NCI-H1092 treated with DMSO at 0.1 percent for 48 hours (cell line): ENCODE data around the gene TMEM200C.
A peak's percentile ranks its signal among the peaks of the same experiment; 100 is the strongest.

Experiments
- DNase-seq: peaks from one replicate; lab custom pipeline; 2025; lab: John Stamatoyannopoulos, UW

TMEM200C gene

DNA sequence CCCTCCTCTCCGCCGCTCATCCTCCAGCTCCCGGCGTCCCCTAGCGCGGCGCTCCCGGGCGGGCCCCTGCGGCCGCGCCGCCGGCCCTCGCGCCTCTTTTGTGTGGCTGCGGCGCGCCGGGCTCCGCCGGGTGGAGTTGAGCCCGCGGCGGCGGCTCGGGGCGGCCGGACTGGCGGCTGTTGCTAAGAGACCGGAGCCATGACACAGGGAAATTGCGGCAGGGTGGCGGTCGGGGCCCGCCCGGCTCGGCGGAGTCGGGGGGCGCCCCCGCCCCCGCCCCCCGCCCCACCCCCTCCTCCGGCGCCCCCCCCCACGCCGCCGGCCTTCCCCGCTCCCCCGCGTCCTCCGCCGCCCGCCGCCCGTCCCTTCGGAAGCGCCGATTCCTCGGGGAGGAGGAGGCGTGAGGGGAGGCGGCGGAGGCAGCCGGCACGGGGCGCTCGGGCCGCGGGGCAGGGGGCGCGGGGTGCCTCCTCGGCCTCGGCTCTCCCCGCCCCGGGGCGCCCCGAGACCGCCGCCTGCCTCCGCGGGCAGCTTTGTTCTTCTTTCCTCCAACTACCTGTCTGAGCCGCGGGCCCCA, at the start of gene TMEM200C:
Gene TMEM200C, minus strand, starts transcription at position 224 of the 577 bp plus-strand sequence. CDS start 3,459 bp downstream, outside the sequence.
- DNase-seq, result peak; percentile 6

- DNase-seq, result no peak
Observed at GRCh38 chr18:5944448-5944847, 49.1 kb upstream of the TMEM200C start.

DNA sequence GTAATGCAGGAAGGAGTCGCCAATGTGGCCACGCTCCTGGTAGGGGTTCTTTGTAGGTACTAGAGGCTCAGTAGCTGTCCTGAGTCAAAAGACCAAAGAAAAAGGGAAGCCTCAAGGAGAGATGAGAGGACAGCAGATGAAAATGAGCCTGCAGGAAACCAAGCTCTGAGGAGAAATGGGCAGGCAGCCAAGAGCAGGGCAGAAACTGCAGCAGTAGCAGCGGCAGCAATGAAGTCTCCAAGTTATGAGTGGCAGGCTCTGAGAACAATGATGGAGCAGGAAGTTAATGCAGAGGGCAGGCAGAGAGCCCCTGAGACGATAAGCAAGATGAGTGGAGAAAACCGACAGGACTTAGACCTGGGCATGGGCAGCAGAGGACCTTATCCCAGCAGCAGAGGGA, 48.2 kb upstream of the TMEM200C start:
- peak; percentile 0 for DNase-seq

DNA sequence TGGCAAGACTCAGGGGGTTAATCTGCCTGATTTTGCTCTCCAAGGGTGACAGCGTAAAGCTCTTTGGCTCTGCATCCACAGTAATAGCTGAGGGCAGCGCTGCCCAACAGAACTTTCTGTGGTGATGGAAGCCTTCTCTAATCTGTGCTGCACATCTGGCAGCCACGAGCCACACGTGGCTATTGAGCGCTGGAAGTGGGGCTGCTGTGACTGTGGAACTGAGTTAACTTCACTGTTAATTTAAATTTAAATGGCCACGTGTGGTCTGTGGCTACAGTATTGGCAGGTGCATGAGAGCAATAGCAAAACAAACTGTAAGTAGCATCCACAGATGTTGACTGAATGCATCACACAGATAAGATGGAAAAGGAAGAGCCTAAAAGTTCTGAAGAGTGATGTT, 47.3 kb upstream of the TMEM200C start:
- no peak for DNase-seq

DNA sequence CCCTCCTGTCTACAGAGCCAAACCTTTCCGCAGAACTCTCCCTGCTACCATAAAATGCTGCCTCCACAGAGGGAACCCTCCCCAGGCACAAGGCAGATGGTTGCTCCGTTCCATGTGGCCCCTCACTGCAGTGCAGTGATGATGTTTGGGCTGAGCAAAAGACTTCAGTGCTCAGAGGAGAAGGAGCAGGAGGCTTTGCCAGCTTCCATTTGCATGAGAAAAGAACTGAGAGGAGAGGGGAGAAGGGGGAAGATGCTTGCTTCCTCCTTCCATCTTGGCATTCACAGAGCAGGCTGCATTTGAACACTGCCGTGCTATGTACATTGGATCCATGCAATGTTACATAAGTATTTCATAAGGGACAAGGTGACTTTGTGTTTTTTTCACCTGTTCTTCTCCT, 46.6 kb upstream of the TMEM200C start:
- no peak for DNase-seq

DNA sequence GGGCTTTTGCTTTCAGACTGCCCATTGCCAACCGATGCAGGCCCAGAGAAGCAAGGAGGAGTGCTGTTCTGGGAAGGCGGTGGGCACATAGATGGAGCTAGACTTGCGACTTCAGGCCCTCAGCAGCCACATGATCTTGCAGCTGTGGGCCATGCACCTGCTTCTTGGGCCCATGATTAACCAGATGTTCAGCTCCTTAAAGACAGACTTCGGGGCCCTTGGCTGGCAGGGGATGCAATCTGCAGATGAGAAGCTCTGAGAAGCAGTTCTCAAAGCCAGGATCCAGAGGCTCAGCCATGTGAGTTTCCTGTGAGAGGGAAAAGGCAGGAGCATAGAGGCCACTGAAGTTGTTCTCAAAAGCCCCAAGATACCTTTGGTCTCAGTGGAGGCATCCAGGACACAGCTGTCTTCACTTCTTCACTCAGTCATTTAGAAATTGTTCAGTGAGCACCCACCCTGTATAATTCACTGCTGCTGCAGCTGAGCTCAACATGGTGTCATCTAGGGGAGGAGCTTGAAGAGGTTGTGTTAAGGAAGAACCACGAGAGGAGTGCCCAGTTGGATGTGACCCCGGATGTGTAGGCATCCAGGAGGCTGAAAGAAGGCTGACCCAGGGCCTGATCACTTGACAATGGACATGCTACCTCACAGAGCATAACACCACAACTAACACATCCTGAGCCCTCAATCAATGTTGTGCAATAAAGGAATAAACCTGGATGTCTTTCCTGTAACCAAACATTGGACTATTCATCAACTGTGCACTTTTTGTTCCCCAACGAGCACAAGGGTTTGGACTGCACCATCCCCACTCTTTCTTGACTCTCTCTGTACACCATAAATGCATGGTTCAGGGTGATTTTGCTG, 44.7 kb upstream of the TMEM200C start:
- DNase-seq, result no peak

DNA sequence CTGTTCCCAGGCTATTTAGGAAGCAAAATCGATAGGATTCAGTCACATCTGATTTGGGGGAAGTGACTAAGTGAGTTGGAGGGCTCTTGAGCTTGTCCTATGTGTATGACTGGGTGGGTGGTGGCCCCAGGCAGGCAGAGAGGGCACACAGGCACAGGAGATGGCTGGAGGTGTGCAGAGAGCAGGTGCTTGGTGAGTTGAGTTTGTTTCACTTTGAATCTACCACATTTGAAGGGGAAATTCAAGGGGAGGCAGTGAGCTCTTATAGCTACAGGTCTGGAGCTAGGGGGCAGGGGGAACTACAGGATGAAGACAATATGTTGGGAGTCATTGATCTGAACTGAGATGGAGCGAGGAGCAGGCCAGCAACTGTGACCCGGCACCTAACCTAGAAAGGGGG, 42.5 kb upstream of the TMEM200C start:
- no peak for DNase-seq

- DNase-seq, result no peak
Observed at GRCh38 chr18:5937121-5937520, 41.8 kb upstream of the TMEM200C start.

GRCh38 chr18:5930789-5931188, 35.5 kb upstream of the TMEM200C start:
- no peak for DNase-seq

DNA sequence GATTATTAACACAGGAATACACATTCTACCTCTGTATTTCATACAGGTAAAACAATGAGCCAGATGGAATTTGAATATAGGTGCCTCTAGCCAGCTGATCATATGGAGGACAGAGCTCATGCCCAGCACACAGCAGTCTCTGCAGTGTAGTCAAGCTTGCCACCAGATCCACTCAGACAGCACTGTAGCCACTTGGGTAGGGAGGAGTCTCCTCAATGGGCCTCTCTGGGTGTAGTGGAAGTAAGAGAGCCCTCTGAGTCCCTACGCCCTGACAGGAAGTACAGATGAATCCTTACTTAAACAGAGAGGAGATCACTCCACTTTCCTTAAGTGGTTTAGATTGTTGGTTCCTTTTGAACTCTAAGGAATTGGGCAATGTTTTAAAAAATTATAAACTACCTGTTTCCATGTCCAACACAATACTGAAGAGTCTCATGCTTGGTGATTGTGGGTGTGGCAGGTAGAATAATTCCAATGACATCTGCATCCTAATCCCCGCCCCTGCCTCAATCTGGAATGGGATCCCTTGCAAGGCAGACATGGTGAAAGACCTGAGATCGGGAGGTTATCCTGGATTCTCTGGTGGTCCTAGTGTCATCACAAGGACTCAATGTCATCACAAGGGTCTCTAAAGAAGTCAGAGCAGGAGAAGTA, 23.0 kb upstream of the TMEM200C start:
- DNase-seq, result no peak

DNA sequence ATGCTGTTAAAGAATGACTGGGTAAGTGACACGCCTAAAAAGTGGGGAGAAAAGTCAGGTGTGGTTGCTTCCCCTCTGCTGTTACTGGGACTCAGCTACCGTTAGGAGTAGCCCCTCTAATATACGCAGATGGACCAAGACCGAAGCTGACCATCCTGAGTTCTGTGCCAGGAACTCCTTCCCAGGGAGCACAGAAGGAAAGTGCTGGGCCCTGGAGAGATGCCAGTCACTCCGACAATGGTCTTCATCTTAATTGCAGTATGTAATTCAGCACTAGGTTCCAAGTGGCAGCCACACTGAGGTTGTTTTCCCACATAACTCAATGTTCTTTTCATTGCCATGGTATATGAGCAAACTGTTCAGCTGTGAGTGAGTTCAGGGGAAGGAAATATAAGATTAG, 19.6 kb upstream of the TMEM200C start:
- DNase-seq, result no peak

DNA sequence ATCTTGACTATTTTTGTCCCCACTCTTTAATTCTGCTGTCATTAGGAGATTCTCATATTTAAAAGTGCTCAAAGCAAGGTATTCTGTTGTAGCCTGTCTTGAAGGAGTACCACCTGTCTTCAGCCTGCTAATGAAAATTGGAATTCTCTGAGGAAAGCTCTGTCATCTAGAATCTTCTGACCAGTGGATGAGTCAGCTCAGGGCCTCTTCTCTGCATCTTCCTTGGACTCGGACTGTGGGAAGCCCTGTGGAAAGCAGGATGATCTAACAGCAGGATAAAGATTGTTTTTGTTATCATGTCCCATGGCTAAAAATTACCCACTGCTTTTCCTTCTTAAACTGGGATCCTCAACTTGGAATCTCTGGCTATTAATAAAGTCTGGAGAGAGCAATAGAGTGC, 18.7 kb upstream of the TMEM200C start:
- no peak for DNase-seq

- no peak for DNase-seq
Observed at GRCh38 chr18:5912566-5912965, 17.2 kb upstream of the TMEM200C start.

DNA sequence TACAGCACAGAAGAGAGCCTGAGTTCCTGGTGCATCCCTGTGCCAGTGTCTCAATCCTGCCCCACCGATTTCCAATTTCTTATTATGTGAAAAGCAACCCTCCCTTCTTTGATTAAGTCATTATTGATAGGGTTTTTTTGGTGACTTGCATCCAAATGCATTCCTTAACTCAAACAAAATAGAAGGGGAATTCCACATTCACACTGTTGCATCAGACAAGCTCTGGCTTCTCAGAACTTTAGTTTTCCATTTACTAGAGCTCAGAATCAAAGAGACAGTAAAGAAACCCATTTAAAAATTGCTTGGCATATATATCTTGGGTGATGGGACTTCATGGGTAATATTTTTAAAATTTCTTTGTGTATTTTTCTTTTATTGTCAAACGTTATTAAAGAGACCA, 13.8 kb upstream of the TMEM200C start:
- DNase-seq, result no peak

DNA sequence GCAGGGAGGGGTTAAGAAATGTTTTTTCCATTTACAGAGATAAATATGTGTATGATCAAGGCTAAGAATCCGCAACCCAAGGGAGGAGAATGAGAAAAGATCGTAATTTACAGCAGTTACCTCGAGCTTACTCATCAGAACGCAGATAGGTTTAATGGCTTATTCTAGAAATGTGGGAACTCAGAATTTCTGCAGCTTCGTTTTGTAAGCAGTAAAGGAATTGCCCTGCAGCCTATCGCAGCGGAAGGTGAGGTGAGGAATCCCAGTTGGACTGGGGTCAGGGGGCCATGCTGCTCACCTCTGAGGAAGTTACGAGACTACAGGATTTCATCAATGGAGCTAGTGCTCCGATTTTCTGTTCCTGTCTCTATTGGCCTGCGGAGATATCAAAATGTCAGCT, 8.1 kb upstream of the TMEM200C start:
- DNase-seq, result no peak

DNA sequence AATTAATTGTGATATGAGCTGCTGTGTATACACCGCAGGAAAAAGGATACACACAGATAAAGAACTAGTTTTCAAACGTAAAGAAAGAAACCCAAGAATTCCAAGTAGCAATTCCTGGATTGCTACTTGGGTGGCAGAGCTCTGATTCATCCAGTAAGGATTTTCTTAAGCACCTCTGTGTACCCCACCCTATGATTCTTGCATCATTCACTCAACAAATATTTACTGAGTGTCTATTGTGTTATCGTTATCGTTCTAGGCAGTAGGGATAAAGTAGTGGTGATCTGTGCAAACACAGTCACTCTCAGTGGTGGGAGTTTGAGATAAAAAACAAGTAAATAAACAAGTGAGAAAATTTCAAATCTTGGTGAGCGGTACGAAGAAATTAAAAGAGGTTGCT, 4.9 kb upstream of the TMEM200C start:
- no peak for DNase-seq

DNA sequence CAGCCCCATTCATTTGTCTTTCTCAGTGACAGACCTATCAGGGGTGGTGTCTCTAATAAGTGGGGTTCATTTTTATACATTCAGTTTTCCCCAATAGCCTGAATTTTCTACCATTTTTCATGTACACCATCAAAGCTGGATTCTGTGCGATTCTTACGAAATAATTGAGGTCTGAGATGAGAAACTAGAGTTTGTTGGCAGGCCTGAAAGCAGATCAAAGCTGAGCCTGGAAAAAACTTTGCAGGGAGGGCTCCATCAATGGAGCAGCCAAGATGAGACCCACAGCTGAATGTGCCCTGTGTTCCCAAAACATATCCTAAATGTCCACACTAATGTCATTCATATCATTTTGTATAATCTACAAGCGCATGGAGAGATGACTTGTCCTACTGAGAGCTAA, 4.5 kb upstream of the TMEM200C start:
- no peak for DNase-seq

- DNase-seq, result no peak
Observed at GRCh38 chr18:5895876-5896740, 786 bp upstream of the TMEM200C start.

- no peak for DNase-seq
Observed at GRCh38 chr18:5894611-5895298, 567 bp downstream of the TMEM200C start.

DNA sequence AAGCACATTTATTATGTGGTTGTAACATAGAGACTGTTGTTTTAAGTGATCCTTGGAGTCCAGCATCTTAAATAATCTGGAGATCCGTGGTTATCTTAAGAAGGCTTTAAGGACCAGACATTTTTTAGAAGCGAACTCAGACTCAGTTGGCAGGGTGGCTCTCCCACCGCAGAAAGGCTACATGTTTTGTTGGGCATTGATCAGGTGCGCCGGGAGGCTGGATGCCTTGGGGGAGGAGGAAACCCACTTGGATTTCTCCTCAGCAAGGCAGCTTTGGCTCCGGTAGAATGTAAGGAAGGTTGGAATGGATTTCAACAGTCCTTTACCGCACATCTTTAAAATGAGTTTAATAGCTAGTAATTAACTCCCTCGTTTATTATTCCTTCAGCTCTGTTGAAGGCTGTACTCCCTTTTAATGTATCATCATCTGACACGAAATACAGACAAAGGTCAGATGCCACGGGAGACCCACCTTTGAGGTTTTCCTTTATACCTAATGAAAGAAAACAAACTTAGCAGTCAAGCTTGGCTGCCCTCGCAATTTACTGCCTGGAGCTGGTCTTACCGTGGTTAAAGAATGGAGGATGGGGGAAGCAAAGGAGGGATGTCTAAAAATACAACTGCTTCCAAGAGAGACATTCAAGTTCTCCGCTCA, 1.2 kb downstream of the TMEM200C start:
- no peak for DNase-seq

- DNase-seq, result no peak
Observed at GRCh38 chr18:5892823-5893431, 2.4 kb downstream of the TMEM200C start.
